HL-60 (cell line): ENCODE data around the gene YWHAQ.

ENCODE experiments used
- DNase-seq, 2 experiments: peaks; one replicate each; pipeline ENCODE4 v3.0.0-alpha.2; 2010 to 2020; ENCODE audit warnings: low read depth in 1 of 2, low spot score in 1 of 2
- H3K27ac ChIP-seq: fragments of 250-450 bp; sonication (Bioruptor Pico); replicated peaks from 2 replicates; pipeline ENCODE4 v1.5.1; 2020; ENCODE audit warnings: mild to moderate bottlenecking, moderate library complexity
- H3K27me3 ChIP-seq: fragments of 250-450 bp; sonication (Bioruptor Pico); 2 replicates; pipeline ENCODE4 v1.5.1; 2021; ENCODE audit warnings: mild to moderate bottlenecking, moderate library complexity; ENCODE audit not compliant: insufficient read depth, poor library complexity, severe bottlenecking
- H3K4me3 ChIP-seq: replicated peaks from 2 replicates; pipeline ENCODE4 v1.5.1; 2011; ENCODE audit warnings: mild to moderate bottlenecking, control low read depth, low read length; ENCODE audit not compliant: insufficient read depth
- CTCF ChIP-seq: IDR thresholded peaks from one replicate; pipeline ENCODE4 v1.5.1; 2011; ENCODE audit warnings: low read length, control low read depth, inconsistent platforms; ENCODE audit not compliant: insufficient read depth
- GABPA ChIP-seq: IDR thresholded peaks from 2 replicates; pipeline ENCODE4 v1.6.1; 2012; ENCODE audit warnings: low read depth
- POLR2AphosphoS5 ChIP-seq: IDR thresholded peaks from 2 replicates; pipeline ENCODE4 v1.6.1; 2012; ENCODE audit warnings: low read depth
- REST ChIP-seq: IDR thresholded peaks from 2 replicates; pipeline ENCODE4 v1.6.1; 2012; ENCODE audit warnings: low read depth; ENCODE audit not compliant: insufficient replicate concordance
- SPI1 ChIP-seq: IDR thresholded peaks from 2 replicates; pipeline ENCODE4 v1.6.1; 2012; ENCODE audit warnings: low read depth, mild to moderate bottlenecking, borderline replicate concordance

The YWHAQ gene

GRCh38 chr2:9665898-9666297 is 35.1 kb upstream of the YWHAQ start:
- no peak overlapping the region for H3K27ac ChIP-seq
- no peak for TF ChIP-seq REST
- no peak for TF ChIP-seq GABPA
- no peak for TF ChIP-seq POLR2AphosphoS5
- TF ChIP-seq SPI1, result no peak
- TF ChIP-seq CTCF, result no peak
- DNase-seq, result no peak
- H3K4me3 ChIP-seq, result no peak overlapping the region
- no peaks in the 10 kb centered on the region for H3K27me3 ChIP-seq

- TF ChIP-seq CTCF (no peak), REST (no peak), GABPA (no peak), POLR2AphosphoS5 (no peak), SPI1 (no peak)
- DNase-seq, result no peak
- H3K27me3 ChIP-seq, result no peaks in the 10 kb centered on the region
- H3K4me3 ChIP-seq, result no peak overlapping the region
- H3K27ac ChIP-seq, result no peak overlapping the region
These were observed 33.6 kb upstream of the YWHAQ start for GRCh38 chr2:9664365-9664764.

GRCh38 chr2:9663008-9663879 is 32.4 kb upstream of the YWHAQ start:
- Histone ChIP-seq H3K27me3 (no peaks in the 10 kb centered on the region), H3K4me3 (no peak overlapping the region), H3K27ac (no peak overlapping the region)
- DNase-seq, result no peak
- no peak for TF ChIP-seq REST
- TF ChIP-seq POLR2AphosphoS5, result no peak
- TF ChIP-seq CTCF, result no peak
- no peak for TF ChIP-seq GABPA
- no peak for TF ChIP-seq SPI1
